ENCODE results near the gene CACNA1G. TPM values are rescaled to one million over a fixed set of nuclear protein-coding genes. Genes with fewer than 3 reads are reported as not detected.

Gene CACNA1G
- total and polyA plus RNA-seq, 9 of the 15 experiments (the other 6 are each of a cell fraction or from before 2014, with no cell fraction given) = 0.01 TPM; not detected in 8

DNA sequence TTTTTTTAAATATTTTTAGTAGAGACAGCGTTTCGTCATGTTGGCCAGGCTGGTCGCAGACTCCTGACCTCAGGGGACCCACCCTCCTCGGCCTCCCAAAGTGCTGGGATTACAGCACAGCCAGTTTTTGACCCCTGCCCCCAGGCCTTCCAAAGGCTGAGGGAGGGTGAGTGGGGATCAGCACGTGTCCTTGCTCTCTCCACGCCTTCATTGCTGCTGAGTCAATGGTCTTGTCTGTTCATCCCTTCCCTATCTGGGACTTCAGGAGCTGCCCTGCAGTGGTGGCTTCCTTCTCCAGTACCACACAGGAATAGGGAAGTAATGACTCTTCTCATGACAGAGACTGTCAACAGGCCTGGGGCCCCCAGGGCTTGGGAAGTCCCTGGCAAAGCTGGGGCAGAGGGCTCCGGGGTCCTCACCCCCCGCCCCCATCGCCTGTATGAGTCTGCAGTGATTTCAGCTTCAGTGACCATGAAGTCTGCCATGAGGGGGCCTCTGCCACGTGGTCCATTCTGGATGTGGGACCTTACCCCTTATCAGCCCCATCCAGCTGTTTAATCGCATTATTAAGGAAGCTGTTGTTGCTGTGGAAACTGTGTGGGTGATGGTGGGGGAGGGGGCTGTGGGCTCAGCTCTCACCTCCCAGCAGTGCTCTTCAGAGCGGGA lies 80.3 kb downstream of the CACNA1G start (continued):
- TF ChIP-seq ZNF133 (CRISPR knock-in tag; IDR thresholded peaks at IDR 0.05) = no peak
- no peak for TF ChIP-seq ZNF124 (CRISPR knock-in tag; IDR thresholded peaks at IDR 0.05)
- no peak for TF ChIP-seq COPS2 (conservative IDR thresholded peaks at IDR 0.05)
- TF ChIP-seq ZBTB40 (IDR thresholded peaks at IDR 0.05) = no peak
- TF ChIP-seq ZBTB40 (CRISPR knock-in tag; IDR thresholded peaks at IDR 0.05) = no peak
- TF ChIP-seq NR2C2 (CRISPR knock-in tag; IDR thresholded peaks at IDR 0.05) = no peak
- TF ChIP-seq NR2C2 (tag; IDR thresholded peaks at IDR 0.05) = peak; percentile 80
- no peak for TF ChIP-seq SUPT5H (IDR thresholded peaks at IDR 0.05)
- TF ChIP-seq PYGO2 (tag; IDR thresholded peaks at IDR 0.05) = no peak
- TF ChIP-seq ZNF766 (CRISPR knock-in tag; conservative IDR thresholded peaks at IDR 0.05) = peak; percentile 34; the same call in 1 of the 2 replicates
- TF ChIP-seq, protein P1, sequence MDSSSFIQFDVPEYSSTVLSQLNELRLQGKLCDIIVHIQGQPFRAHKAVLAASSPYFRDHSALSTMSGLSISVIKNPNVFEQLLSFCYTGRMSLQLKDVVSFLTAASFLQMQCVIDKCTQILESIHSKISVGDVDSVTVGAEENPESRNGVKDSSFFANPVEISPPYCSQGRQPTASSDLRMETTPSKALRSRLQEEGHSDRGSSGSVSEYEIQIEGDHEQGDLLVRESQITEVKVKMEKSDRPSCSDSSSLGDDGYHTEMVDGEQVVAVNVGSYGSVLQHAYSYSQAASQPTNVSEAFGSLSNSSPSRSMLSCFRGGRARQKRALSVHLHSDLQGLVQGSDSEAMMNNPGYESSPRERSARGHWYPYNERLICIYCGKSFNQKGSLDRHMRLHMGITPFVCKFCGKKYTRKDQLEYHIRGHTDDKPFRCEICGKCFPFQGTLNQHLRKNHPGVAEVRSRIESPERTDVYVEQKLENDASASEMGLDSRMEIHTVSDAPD (CRISPR knock-in tag; IDR thresholded peaks at IDR 0.05) = no peak
- no peak for TF ChIP-seq RREB1 (CRISPR knock-in tag; IDR thresholded peaks at IDR 0.05)
- no peak for TF ChIP-seq GABPB2 (CRISPR knock-in tag; conservative IDR thresholded peaks at IDR 0.05)
